GM18520 (cell line): Measurements from ENCODE around the gene HERPUD1.
A peak's percentile ranks its signal among the peaks of the same experiment; 100 is the strongest.
"Not testable (repeated sequence)": the region's sequence is repeated elsewhere in the genome, so short reads cannot be mapped to it uniquely, and the experiment has no call there.

Experiments used
- ATAC-seq: cut with Tn5 transposase; IDR thresholded peaks from one replicate; pipeline ENCODE4 v1.9.1; 2021; ENCODE audit not compliant: unreplicated experiment

Gene HERPUD1

GRCh38 chr16:56953006-56953405 is 21.1 kb downstream of the HERPUD1 start:
- ATAC-seq = no peak

- no peak for ATAC-seq
Measured at GRCh38 chr16:56956076-56956475, 24.1 kb downstream of the HERPUD1 start.

GRCh38 chr16:56956756-56957155 is 24.8 kb downstream of the HERPUD1 start:
- ATAC-seq = no peak

- ATAC-seq = no peak
Measured at GRCh38 chr16:56960681-56961281, 28.8 kb downstream of the HERPUD1 start.

GRCh38 chr16:56961386-56961785 is 29.4 kb downstream of the HERPUD1 start:
- no peak for ATAC-seq

GRCh38 chr16:56961851-56962281 is 29.9 kb downstream of the HERPUD1 start, which contains the start of gene CETP:
Gene CETP, plus strand, starts transcription at chr16:56961950. Its CDS starts 30 bp downstream, at chr16:56961980.
- ATAC-seq = no peak

GRCh38 chr16:56964243-56965148 is 32.6 kb downstream of the HERPUD1 start:
- ATAC-seq = peak; percentile 57

- ATAC-seq = no peak
Measured at GRCh38 chr16:56965149-56966092, 33.5 kb downstream of the HERPUD1 start.

GRCh38 chr16:56966093-56966475 is 34.1 kb downstream of the HERPUD1 start:
- no peak for ATAC-seq

GRCh38 chr16:56967733-56968132 is 35.8 kb downstream of the HERPUD1 start:
- no peak for ATAC-seq

GRCh38 chr16:56969769-56970168 is 37.8 kb downstream of the HERPUD1 start:
- ATAC-seq = no peak

GRCh38 chr16:56970934-56971767 is 39.2 kb downstream of the HERPUD1 start:
- ATAC-seq = no peak

GRCh38 chr16:56971768-56972043 is 39.8 kb downstream of the HERPUD1 start:
- no peak for ATAC-seq

- ATAC-seq = no peak
Measured at GRCh38 chr16:56972403-56973293, 40.7 kb downstream of the HERPUD1 start.

GRCh38 chr16:56973294-56973689 is 41.4 kb downstream of the HERPUD1 start:
- ATAC-seq = no peak

GRCh38 chr16:56973899-56974298 is 42.0 kb downstream of the HERPUD1 start:
- ATAC-seq = not testable (repeated sequence)

GRCh38 chr16:56974549-56975300 is 42.8 kb downstream of the HERPUD1 start:
- no peak for ATAC-seq

- no peak for ATAC-seq
Measured at GRCh38 chr16:56975714-56976113, 43.8 kb downstream of the HERPUD1 start.

GRCh38 chr16:56977216-56977615 is 45.3 kb downstream of the HERPUD1 start:
- no peak for ATAC-seq
